A549 (cell line): ENCODE measurements around the gene UBAC2. TPM values are rescaled to one million over a fixed set of nuclear protein-coding genes. Genes with fewer than 3 reads are reported as not detected.

ENCODE experiments used
- ATAC-seq, 2 experiments: fragments of 200-7000 bp in 1 of 2; fragments of >200 bp in 1 of 2; cut with Nextera tagmentation in 1 of 2; cut with Tn5 transposase in 1 of 2; 3 replicates each; pipeline versions ENCODE4 v1.8.0 to v1.9.1; 2018 to 2020; ENCODE audit warnings: mild to moderate bottlenecking in 1 of 2, moderate library complexity in 1 of 2
- CTCF ChIA-PET: fragments of 300-600 bp; sonication (Branson Sonifier 250); formaldehyde crosslinking; extraction: SDS; loops from one replicate; lab custom pipeline; 2021; ENCODE audit warnings: antibody characterized with exemption, inconsistent platforms; lab: Yijun Ruan, JAX
- POLR2A ChIA-PET: fragments of 350-600 bp; formaldehyde crosslinking; extraction: SDS; loops from one replicate; lab custom pipeline; 2021; ENCODE audit warnings: antibody characterized with exemption, inconsistent platforms; lab: Yijun Ruan, JAX
- DNase-seq, 2 experiments: peaks; one replicate each; pipeline versions ENCODE4 v3.0.0 to v3.0.0-alpha.2; 2011 to 2016; ENCODE audit warnings: low read depth in 1 of 2, low spot score in 1 of 2
- FAIRE-seq: peaks from 2 replicates; lab custom pipeline; 2011; peaks lifted over from hg19 to GRCh38; lab: Jason Lieb, UNC
- H3K27ac ChIP-seq, 2 experiments: fragments of >200 bp; sonication (Bioruptor Twin); formaldehyde crosslinking; 3 replicates each; pipeline ENCODE4 v1.5.1; 2016 to 2017
- H3K4me1 ChIP-seq: fragments of >200 bp; sonication (Bioruptor Twin); formaldehyde crosslinking; 3 replicates; pipeline ENCODE4 v1.6.1; 2016
- H3K4me2 ChIP-seq: fragments of >200 bp; sonication (Bioruptor Twin); formaldehyde crosslinking; 3 replicates; pipeline ENCODE4 v1.6.1; 2016
- H3K4me3 ChIP-seq: fragments of >200 bp; sonication (Bioruptor Twin); formaldehyde crosslinking; 3 replicates; pipeline ENCODE4 v1.5.1; 2016
- H3K9me3 ChIP-seq: fragments of >200 bp; sonication (Bioruptor Twin); formaldehyde crosslinking; 3 replicates; pipeline ENCODE4 v1.6.1; 2016
- BHLHE40 ChIP-seq: IDR thresholded peaks from 2 replicates; pipeline ENCODE4 v1.6.1; 2012; ENCODE audit warnings: low read depth, low read length, inconsistent platforms
- CHD4 ChIP-seq: fragments of 200-600 bp; sonication (generic); IDR thresholded peaks from 2 replicates; pipeline ENCODE4 v1.6.1; 2016; ENCODE audit warnings: antibody characterized with exemption, mild to moderate bottlenecking, borderline replicate concordance
- EHMT2 ChIP-seq: fragments of 200-600 bp; sonication (generic); IDR thresholded peaks from 2 replicates; pipeline ENCODE4 v1.6.1; 2016; ENCODE audit warnings: antibody characterized with exemption, low read depth, mild to moderate bottlenecking, moderate library complexity
- EP300 ChIP-seq, 2 experiments: fragments of >200 bp; sonication (Bioruptor Twin); formaldehyde crosslinking; IDR thresholded peaks; 2 replicates in 1 of 2; 3 replicates in 1 of 2; pipeline ENCODE4 v1.6.1; 2016 to 2017
- FOSL2 ChIP-seq, 2 experiments: fragments of 450-650 bp in 1 of 2; fragments of >200 bp in 1 of 2; sonication (Bioruptor Twin) in 1 of 2; formaldehyde crosslinking; IDR thresholded peaks; 2 replicates each; pipeline versions ENCODE4 v1.5.0 to v1.6.1; 2016 to 2020; ENCODE audit warnings: mild to moderate bottlenecking in 1 of 2, moderate library complexity in 1 of 2
- GATA3 ChIP-seq: IDR thresholded peaks from 2 replicates; pipeline ENCODE4 v1.6.1; 2012; ENCODE audit warnings: borderline replicate concordance
- HDAC2 ChIP-seq: fragments of 200-600 bp; sonication (generic); IDR thresholded peaks from 2 replicates; pipeline ENCODE4 v1.6.1; 2016
- HOXA7 ChIP-seq: fragments of 250-450 bp; sonication (Bioruptor Pico); IDR thresholded peaks from 2 replicates; pipeline ENCODE4 v1.5.0; 2020; ENCODE audit warnings: mild to moderate bottlenecking, moderate library complexity
- MYC ChIP-seq: IDR thresholded peaks from 2 replicates; pipeline ENCODE4 v1.6.1; 2012; ENCODE audit warnings: mild to moderate bottlenecking, inconsistent platforms, low read length, improper control_type of control experiment, borderline replicate concordance
- NFE2L2 ChIP-seq: fragments of 150-350 bp; conservative IDR thresholded peaks from 2 replicates; pipeline ENCODE4 v1.6.1; 2014; ENCODE audit warnings: low read length
- NPAS2 ChIP-seq: fragments of 250-450 bp; sonication (Bioruptor Pico); IDR thresholded peaks from 2 replicates; pipeline ENCODE4 v1.8.0; 2022; ENCODE audit warnings: mild to moderate bottlenecking, moderate library complexity, borderline replicate concordance
- NR3C1 ChIP-seq: fragments of >200 bp; sonication (Bioruptor Twin); formaldehyde crosslinking; IDR thresholded peaks from 3 replicates; pipeline ENCODE4 v1.6.1; 2017
- POLR2A ChIP-seq: IDR thresholded peaks from 2 replicates; pipeline ENCODE4 v1.6.1; 2012; ENCODE audit warnings: mild to moderate bottlenecking, low read length
- RAD21 ChIP-seq, 2 experiments: fragments of >200 bp in 1 of 2; sonication (Bioruptor Twin) in 1 of 2; formaldehyde crosslinking in 1 of 2; IDR thresholded peaks in 1 of 2; conservative IDR thresholded peaks in 1 of 2; 2 replicates in 1 of 2; 3 replicates in 1 of 2; pipeline ENCODE4 v1.6.1; 2012 to 2018; ENCODE audit warnings: inconsistent platforms in 1 of 2
- RCOR1 ChIP-seq: fragments of 150-350 bp; IDR thresholded peaks from 2 replicates; pipeline ENCODE4 v1.6.1; 2014; ENCODE audit warnings: antibody characterized with exemption, low read length, low read depth
- SMC3 ChIP-seq: fragments of >200 bp; sonication (Bioruptor Twin); formaldehyde crosslinking; IDR thresholded peaks from 3 replicates; pipeline ENCODE4 v1.6.1; 2018; ENCODE audit warnings: inconsistent platforms
- TFCP2L1 ChIP-seq: fragments of 250-450 bp; sonication (Bioruptor Pico); IDR thresholded peaks from 2 replicates; pipeline ENCODE4 v1.5.0; 2021; ENCODE audit warnings: mild to moderate bottlenecking
- TP53 ChIP-seq: fragments of 250-450 bp; sonication (Bioruptor Pico); IDR thresholded peaks from 2 replicates; pipeline ENCODE4 v1.5.0; 2021; ENCODE audit warnings: mild to moderate bottlenecking, moderate library complexity
- ZC3H11A ChIP-seq: fragments of 450-650 bp; IDR thresholded peaks from 2 replicates; pipeline ENCODE4 v1.6.1; 2014; ENCODE audit warnings: antibody characterized with exemption, mild to moderate bottlenecking
- ZSCAN20 ChIP-seq: fragments of 250-450 bp; sonication (Bioruptor Pico); IDR thresholded peaks from 2 replicates; pipeline ENCODE4 v1.8.0; 2022; ENCODE audit warnings: mild to moderate bottlenecking, moderate library complexity
- WGBS: methylation state at CpG from one replicate; pipeline ENCODE4 v1.1.6; 2017; ENCODE audit errors: missing lambda C conversion rate; 5-methylcytosine and 5-hydroxymethylcytosine counted together
- polyA plus RNA-seq, 4 experiments: library from polyadenylated mRNA; depleted of rRNA in 3 of 4; stranded (reverse); fragments of >200 nt; fragmentation: RNase III in 1 of 4; extraction: RNeasy Plus Mini Kit Qiagen cat#74134 plus additional on column Dnase treatment in 1 of 4; gene quantifications; 2 replicates in 3 of 4; 3 replicates in 1 of 4; pipeline ENCODE4 v1.2.3, GENCODE V29; 2011 to 2017
- TF ChIP-seq, protein P1 (sequence below): fragments of 250-450 bp; sonication (Bioruptor Pico); IDR thresholded peaks from 2 replicates; pipeline ENCODE4 v1.5.0; 2021; ENCODE audit warnings: mild to moderate bottlenecking, moderate library complexity, borderline replicate concordance
- TF ChIP-seq, protein P2 (sequence below): fragments of >200 bp; sonication (Bioruptor Twin); formaldehyde crosslinking; IDR thresholded peaks from 3 replicates; pipeline ENCODE4 v1.5.1; 2016
- TF ChIP-seq, protein P3 (sequence below): fragments of >200 bp; sonication (Bioruptor Twin); formaldehyde crosslinking; IDR thresholded peaks from 2 replicates; pipeline ENCODE4 v1.6.1; 2016
- TF ChIP-seq, protein P4 (sequence below): fragments of 200-600 bp; sonication (generic); IDR thresholded peaks from 2 replicates; pipeline ENCODE4 v1.6.1; 2016; ENCODE audit warnings: antibody characterized with exemption, mild to moderate bottlenecking, moderate library complexity
- TF ChIP-seq, protein P5 (sequence below): fragments of 450-650 bp; IDR thresholded peaks from 2 replicates; pipeline ENCODE4 v1.6.1; 2014; ENCODE audit warnings: antibody characterized with exemption

UBAC2 gene
- polyA plus RNA-seq, 2 of the 4 experiments (the other 2 are of a cell fraction): 61.6 to 103 TPM

DNA sequence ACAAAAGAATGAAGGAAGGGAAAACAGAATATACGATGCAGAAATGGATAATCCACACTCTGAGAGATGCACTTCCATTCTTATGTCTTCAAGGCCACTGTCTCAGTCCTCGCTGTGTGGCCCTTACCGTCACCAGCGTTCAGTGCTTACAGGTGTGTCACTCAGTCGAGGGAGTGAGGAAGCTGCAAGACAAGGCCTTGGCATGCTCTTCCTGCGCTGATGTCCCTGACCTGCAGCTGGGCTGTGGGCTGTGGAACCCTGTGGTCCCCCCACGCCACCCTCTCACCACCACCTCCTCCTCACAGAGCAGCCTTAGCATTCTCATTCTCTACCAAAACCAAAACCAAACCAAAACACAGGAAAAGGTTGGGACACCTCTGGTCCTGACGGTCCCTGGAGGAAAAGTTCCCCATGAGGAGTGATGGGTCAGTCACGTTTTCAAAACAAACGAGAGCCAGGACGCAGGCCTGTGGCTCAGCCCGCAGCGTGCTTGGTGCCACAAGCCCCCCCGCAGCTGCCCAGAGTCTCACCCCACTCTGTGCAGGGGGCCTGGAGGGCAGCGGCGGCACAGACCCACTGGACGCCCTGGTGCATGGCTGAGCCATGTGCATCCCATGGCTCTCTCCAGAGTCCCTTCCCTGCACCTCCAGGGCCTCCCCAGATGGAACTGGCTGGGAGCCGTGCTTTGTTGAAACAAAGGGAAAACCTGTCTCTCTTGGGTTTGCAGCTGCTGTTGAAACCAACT lies 154.8 kb downstream of the UBAC2 start:
- TF ChIP-seq FOSL2 (IDR thresholded peaks at IDR 0.05) (no peak), FOSL2 (CRISPR knock-in tag; IDR thresholded peaks at IDR 0.05) (no peak), BHLHE40 (no peak), HDAC2 (no peak), RAD21 (conservative IDR thresholded peaks at IDR 0.05 in 1 of 2, IDR thresholded peaks at IDR 0.05 in 1 of 2) (no peak), EP300 (IDR thresholded peaks at IDR 0.05) (no peak), NFE2L2 (no peak), CHD4 (no peak)
- TF ChIP-seq, protein P1, sequence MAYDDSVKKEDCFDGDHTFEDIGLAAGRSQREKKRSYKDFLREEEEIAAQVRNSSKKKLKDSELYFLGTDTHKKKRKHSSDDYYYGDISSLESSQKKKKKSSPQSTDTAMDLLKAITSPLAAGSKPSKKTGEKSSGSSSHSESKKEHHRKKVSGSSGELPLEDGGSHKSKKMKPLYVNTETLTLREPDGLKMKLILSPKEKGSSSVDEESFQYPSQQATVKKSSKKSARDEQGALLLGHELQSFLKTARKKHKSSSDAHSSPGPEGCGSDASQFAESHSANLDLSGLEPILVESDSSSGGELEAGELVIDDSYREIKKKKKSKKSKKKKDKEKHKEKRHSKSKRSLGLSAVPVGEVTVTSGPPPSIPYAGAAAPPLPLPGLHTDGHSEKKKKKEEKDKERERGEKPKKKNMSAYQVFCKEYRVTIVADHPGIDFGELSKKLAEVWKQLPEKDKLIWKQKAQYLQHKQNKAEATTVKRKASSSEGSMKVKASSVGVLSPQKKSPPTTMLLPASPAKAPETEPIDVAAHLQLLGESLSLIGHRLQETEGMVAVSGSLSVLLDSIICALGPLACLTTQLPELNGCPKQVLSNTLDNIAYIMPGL (CRISPR knock-in tag): no peak
- ATAC-seq (no peak), FAIRE-seq (no peak), DNase-seq (no peak)
- Histone ChIP-seq H3K4me3 (no peak overlapping the region), H3K27ac (no peak overlapping the region), H3K4me2 (no peak overlapping the region), H3K9me3 (no peaks in the 10 kb centered on the region), H3K4me1 (no peaks in the 10 kb centered on the region)
- WGBS: 93% methylated on average over 15 of the region's 18 CpGs
- ChIA-PET CTCF (no interaction called here), POLR2A (no interaction called here)

DNA sequence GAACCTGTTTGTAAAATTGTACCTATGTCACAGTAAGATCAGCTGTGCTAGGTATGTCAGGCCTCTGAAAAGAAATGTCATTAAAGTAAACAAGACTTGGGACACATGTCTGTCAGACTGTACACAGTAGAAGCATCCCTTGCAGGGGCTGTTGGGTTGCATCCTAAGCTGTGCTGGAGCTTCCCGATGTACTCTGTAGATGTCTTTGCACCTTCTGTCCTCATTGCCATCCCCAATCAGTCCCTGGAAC lies 155.3 kb downstream of the UBAC2 start:
- no peaks in the 10 kb centered on the region for H3K9me3 ChIP-seq
- ATAC-seq (no peak), DNase-seq (no peak), FAIRE-seq (no peak)
- H3K4me2 ChIP-seq: no peak overlapping the region
- TF ChIP-seq RCOR1: no peak
- TF ChIP-seq, protein P2, sequence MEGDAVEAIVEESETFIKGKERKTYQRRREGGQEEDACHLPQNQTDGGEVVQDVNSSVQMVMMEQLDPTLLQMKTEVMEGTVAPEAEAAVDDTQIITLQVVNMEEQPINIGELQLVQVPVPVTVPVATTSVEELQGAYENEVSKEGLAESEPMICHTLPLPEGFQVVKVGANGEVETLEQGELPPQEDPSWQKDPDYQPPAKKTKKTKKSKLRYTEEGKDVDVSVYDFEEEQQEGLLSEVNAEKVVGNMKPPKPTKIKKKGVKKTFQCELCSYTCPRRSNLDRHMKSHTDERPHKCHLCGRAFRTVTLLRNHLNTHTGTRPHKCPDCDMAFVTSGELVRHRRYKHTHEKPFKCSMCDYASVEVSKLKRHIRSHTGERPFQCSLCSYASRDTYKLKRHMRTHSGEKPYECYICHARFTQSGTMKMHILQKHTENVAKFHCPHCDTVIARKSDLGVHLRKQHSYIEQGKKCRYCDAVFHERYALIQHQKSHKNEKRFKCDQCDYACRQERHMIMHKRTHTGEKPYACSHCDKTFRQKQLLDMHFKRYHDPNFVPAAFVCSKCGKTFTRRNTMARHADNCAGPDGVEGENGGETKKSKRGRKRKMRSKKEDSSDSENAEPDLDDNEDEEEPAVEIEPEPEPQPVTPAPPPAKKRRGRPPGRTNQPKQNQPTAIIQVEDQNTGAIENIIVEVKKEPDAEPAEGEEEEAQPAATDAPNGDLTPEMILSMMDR: no peak
- no peak for TF ChIP-seq RAD21 (conservative IDR thresholded peaks at IDR 0.05 in 1 of 2, IDR thresholded peaks at IDR 0.05 in 1 of 2)
- TF ChIP-seq, protein P3, sequence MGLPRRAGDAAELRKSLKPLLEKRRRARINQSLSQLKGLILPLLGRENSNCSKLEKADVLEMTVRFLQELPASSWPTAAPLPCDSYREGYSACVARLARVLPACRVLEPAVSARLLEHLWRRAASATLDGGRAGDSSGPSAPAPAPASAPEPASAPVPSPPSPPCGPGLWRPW: no peak
- no peak for TF ChIP-seq POLR2A
- no peak for TF ChIP-seq TP53 (CRISPR knock-in tag)
- TF ChIP-seq EHMT2: no peak
- no peak for TF ChIP-seq SMC3
- TF ChIP-seq TFCP2L1 (CRISPR knock-in tag): no peak
- TF ChIP-seq FOSL2 (IDR thresholded peaks at IDR 0.05): no peak
- no peak for TF ChIP-seq FOSL2 (CRISPR knock-in tag; IDR thresholded peaks at IDR 0.05)
- H3K27ac ChIP-seq: no peak overlapping the region
- H3K4me1 ChIP-seq: no peaks in the 10 kb centered on the region
- no peak overlapping the region for H3K4me3 ChIP-seq
- WGBS: 80% methylated on average over 1 of the region's 1 CpG
- ChIA-PET POLR2A (no interaction called here), CTCF (no interaction called here)

DNA sequence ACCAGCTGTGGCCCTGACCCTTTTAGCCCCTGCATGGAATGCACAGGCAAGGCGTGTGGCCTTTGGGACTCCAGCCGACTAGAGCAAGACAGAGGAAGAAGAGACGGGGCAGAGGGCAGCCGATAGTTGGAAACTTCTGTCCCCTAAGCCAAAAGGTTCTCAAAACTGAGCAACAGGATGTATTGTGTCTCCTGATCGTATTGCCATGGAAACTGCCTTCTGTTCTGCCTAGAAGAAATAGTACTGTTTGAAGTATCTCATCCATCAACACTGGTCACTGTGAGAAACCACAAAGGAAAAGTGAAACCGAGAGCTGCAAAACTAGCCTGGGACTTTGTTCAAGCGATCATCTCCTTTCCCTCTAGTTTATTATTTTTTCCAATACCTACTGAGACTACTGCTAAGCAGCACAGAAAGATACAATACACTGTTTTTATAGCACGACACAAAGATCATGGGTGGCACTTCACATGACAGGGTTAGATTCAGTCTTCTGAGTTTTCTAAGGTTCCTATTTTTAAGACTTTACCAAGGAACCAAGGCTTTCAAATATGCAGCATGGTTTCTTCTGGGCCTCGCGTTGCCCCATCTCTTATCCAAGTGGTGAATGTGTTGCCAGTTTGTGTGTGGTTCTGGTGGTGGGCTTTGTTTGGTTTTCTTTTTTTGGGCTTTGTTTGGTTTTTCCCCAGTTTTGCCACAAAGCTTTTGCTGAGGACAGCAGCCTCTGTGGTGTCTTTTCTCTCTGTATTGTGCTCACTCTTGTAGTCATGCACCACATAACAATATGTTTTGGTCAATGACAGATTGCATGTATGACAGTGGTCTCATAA lies 155.8 kb downstream of the UBAC2 start:
- no peaks in the 10 kb centered on the region for H3K4me1 ChIP-seq
- ChIA-PET POLR2A (no interaction called here), CTCF (no interaction called here)
- H3K9me3 ChIP-seq: no peaks in the 10 kb centered on the region
- no peak overlapping the region for H3K4me3 ChIP-seq
- WGBS: 90% methylated on average over 8 of the region's 10 CpGs
- DNase-seq: no peak
- H3K27ac ChIP-seq: no peak overlapping the region
- no peak for FAIRE-seq
- H3K4me2 ChIP-seq: no peak overlapping the region
- no peak for ATAC-seq
- TF ChIP-seq ZSCAN20 (CRISPR knock-in tag) (no peak), MYC (no peak), HOXA7 (CRISPR knock-in tag) (no peak), GATA3 (no peak), ZC3H11A (no peak), SMC3 (no peak), NR3C1 (no peak), NPAS2 (no peak), TP53 (CRISPR knock-in tag) (no peak)
- TF ChIP-seq, protein P4, sequence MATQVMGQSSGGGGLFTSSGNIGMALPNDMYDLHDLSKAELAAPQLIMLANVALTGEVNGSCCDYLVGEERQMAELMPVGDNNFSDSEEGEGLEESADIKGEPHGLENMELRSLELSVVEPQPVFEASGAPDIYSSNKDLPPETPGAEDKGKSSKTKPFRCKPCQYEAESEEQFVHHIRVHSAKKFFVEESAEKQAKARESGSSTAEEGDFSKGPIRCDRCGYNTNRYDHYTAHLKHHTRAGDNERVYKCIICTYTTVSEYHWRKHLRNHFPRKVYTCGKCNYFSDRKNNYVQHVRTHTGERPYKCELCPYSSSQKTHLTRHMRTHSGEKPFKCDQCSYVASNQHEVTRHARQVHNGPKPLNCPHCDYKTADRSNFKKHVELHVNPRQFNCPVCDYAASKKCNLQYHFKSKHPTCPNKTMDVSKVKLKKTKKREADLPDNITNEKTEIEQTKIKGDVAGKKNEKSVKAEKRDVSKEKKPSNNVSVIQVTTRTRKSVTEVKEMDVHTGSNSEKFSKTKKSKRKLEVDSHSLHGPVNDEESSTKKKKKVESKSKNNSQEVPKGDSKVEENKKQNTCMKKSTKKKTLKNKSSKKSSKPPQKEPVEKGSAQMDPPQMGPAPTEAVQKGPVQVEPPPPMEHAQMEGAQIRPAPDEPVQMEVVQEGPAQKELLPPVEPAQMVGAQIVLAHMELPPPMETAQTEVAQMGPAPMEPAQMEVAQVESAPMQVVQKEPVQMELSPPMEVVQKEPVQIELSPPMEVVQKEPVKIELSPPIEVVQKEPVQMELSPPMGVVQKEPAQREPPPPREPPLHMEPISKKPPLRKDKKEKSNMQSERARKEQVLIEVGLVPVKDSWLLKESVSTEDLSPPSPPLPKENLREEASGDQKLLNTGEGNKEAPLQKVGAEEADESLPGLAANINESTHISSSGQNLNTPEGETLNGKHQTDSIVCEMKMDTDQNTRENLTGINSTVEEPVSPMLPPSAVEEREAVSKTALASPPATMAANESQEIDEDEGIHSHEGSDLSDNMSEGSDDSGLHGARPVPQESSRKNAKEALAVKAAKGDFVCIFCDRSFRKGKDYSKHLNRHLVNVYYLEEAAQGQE: no peak
- TF ChIP-seq, protein P5, sequence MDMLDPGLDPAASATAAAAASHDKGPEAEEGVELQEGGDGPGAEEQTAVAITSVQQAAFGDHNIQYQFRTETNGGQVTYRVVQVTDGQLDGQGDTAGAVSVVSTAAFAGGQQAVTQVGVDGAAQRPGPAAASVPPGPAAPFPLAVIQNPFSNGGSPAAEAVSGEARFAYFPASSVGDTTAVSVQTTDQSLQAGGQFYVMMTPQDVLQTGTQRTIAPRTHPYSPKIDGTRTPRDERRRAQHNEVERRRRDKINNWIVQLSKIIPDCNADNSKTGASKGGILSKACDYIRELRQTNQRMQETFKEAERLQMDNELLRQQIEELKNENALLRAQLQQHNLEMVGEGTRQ: no peak
